Gastrocnemius medialis (tissue), 4 donors: ENCODE data around the gene OPA1. TPM values are rescaled to one million over a fixed set of nuclear protein-coding genes. Genes with fewer than 3 reads are reported as not detected.

ENCODE experiments used
- ATAC-seq, 2 donors: fragments of 150-250 bp; one replicate each; pipeline ENCODE4 v1.9.1; 2016
- DNase-seq, 2 donors: peaks; one replicate each; pipeline ENCODE4 v3.0.0-alpha.2; 2019
- H3K27ac ChIP-seq, 4 donors: fragments of 200-600 bp; sonication (generic); 1 replicate in 1 of 4; 2 replicates in 3 of 4; pipeline ENCODE4 v1.5.1; 2016 to 2018; ENCODE audit warnings: mild to moderate bottlenecking in 2 of 4, moderate library complexity in 1 of 4
- H3K27me3 ChIP-seq, 3 donors: fragments of 200-600 bp; sonication (generic) in 2 of 3; 1 replicate in 1 of 3; 2 replicates in 2 of 3; pipeline versions ENCODE4 v1.5.1 to v1.6.0; 2016 to 2019; ENCODE audit warnings: mild to moderate bottlenecking in 1 of 3, moderate library complexity in 1 of 3
- H3K36me3 ChIP-seq, 2 donors: fragments of 200-600 bp; sonication (generic) in 1 of 2; one replicate each; pipeline ENCODE4 v1.5.1; 2017 to 2018
- H3K4me1 ChIP-seq, 2 donors: fragments of 200-600 bp; sonication (generic) in 1 of 2; one replicate each; pipeline ENCODE4 v1.5.1; 2016 to 2017; ENCODE audit warnings: mild to moderate bottlenecking in 2 of 2
- H3K4me3 ChIP-seq, 4 donors: fragments of 200-600 bp; sonication (generic) in 3 of 4; 1 replicate in 1 of 4; 2 replicates in 3 of 4; pipeline ENCODE4 v1.5.1; 2016 to 2019; ENCODE audit warnings: mild to moderate bottlenecking in 2 of 4
- H3K9me3 ChIP-seq, 3 donors: fragments of 200-600 bp; sonication (generic) in 2 of 3; 1 replicate in 1 of 3; 2 replicates in 2 of 3; pipeline ENCODE4 v1.5.1; 2016 to 2019
- CTCF ChIP-seq, 5 experiments: fragments of 450-650 bp in 3 of 5; fragments of 200-600 bp in 2 of 5; sonication (generic) in 2 of 5; IDR thresholded peaks in 4 of 5; conservative IDR thresholded peaks in 1 of 5; 1 replicate in 4 of 5; 2 replicates in 1 of 5; pipeline ENCODE4 v1.5.1; 2016 to 2019; ENCODE audit warnings: antibody characterized with exemption in 5 of 5, mild to moderate bottlenecking in 3 of 5, moderate library complexity in 3 of 5
- POLR2A ChIP-seq, 2 donors: fragments of 450-650 bp; IDR thresholded peaks; one replicate each; pipeline ENCODE4 v1.6.1; 2017; ENCODE audit warnings: antibody characterized with exemption in 2 of 2, mild to moderate bottlenecking in 2 of 2, moderate library complexity in 2 of 2
- in situ Hi-C, 4 donors: fragments of 200-750 bp; cut with MboI; loops; one replicate each; pipeline versions ENCODE4 v1.15.0 to v1.8.0; 2017; ENCODE audit warnings: low sequenced_read_pairs in 4 of 4
- intact Hi-C: fragments of 100-400 bp; cut with DNase I; formaldehyde crosslinking; loops from one replicate; pipeline ENCODE4 v1.15.1; 2023; ENCODE audit warnings: low total_unique reads
- total RNA-seq, 4 donors: library from RNA; depleted of rRNA; stranded (reverse); fragments of >200 nt; gene quantifications; one replicate each; pipeline versions ENCODE4 v1.1.0 to v1.2.3, GENCODE V29; 2016

The OPA1 gene
- total RNA-seq, 4 donors from 2014 or later: 59.8 to 78.2 (median 72.2) TPM

DNA sequence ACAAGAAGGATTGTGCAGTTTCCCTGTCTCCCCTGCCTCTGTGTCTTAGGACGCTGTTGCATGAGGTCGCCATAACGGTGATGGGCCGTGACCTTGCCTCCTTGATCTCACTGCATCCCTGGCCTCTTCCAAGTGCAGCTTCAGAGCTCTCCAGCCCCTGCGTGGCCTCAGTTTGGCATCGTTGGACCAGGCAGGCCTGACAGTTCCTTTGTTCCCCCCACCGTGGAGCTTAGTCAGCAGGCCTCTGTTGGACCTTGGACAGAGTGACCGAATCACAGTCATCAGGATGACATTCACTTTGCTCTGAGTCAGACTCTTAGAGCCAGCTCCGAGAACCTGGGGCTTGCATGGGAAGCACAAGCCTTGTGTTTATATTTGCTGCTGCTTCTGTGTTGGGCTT lies 139.4 kb downstream of the OPA1 start:
- Histone ChIP-seq H3K9me3 (no peaks in the 10 kb centered on the region), H3K4me1 (no peaks in the 10 kb centered on the region), H3K27ac (no peak overlapping the region), H3K4me3 (no peak overlapping the region), H3K36me3 (no peaks in the 10 kb centered on the region), H3K27me3 (no peaks in the 10 kb centered on the region)
- no peak for DNase-seq
- intact Hi-C loops (no loop called here), in situ Hi-C loops (no loop called here)
- ATAC-seq: no peak
- TF ChIP-seq CTCF (IDR thresholded peaks at IDR 0.05 in 4 of 5, conservative IDR thresholded peaks at IDR 0.05 in 1 of 5): no peak
- TF ChIP-seq POLR2A (IDR thresholded peaks at IDR 0.05): no peak

- in situ Hi-C loops: no loop called here
- H3K4me3 ChIP-seq: no peak overlapping the region
- ATAC-seq (no peak), DNase-seq (no peak)
- H3K27ac ChIP-seq: no peak overlapping the region
- no peaks in the 10 kb centered on the region for H3K4me1 ChIP-seq
- TF ChIP-seq CTCF (IDR thresholded peaks at IDR 0.05 in 4 of 5, conservative IDR thresholded peaks at IDR 0.05 in 1 of 5) (no peak), POLR2A (IDR thresholded peaks at IDR 0.05) (no peak)
- no peaks in the 10 kb centered on the region for H3K9me3 ChIP-seq
- intact Hi-C loops: no loop called here
- no peaks in the 10 kb centered on the region for H3K27me3 ChIP-seq
- no peaks in the 10 kb centered on the region for H3K36me3 ChIP-seq
These were observed 139.8 kb downstream of the OPA1 start for GRCh38 chr3:193732827-193733226.

- ATAC-seq (no peak), DNase-seq (no peak)
- H3K9me3 ChIP-seq: no peaks in the 10 kb centered on the region
- in situ Hi-C loops: no loop called here
- H3K4me1 ChIP-seq: no peaks in the 10 kb centered on the region
- no peak overlapping the region for H3K27ac ChIP-seq
- H3K4me3 ChIP-seq: no peak overlapping the region
- H3K36me3 ChIP-seq: no peaks in the 10 kb centered on the region
- intact Hi-C loops: no loop called here
- H3K27me3 ChIP-seq: no peaks in the 10 kb centered on the region
- TF ChIP-seq POLR2A (IDR thresholded peaks at IDR 0.05) (no peak), CTCF (IDR thresholded peaks at IDR 0.05 in 4 of 5, conservative IDR thresholded peaks at IDR 0.05 in 1 of 5) (no peak)
These were observed 141.8 kb downstream of the OPA1 start for GRCh38 chr3:193734737-193735366.

DNA sequence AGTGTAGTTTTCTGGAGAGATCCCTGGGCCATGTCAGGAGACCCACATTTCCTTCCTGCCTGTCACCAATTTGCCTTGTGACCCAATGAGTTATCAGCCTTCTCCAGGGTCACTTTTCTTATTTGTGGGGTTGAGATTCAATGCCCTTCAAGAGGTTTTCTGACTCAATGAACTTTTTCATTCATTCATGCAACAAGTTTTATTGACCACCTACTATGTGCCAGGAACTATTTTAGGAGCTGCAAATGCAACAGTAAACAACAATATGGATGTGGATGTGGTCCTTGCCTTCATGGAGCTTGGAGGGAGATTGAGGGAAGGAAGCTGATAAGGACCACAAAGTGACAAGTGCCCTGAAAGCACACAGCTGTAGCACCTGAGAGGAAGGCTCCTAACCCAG lies 142.8 kb downstream of the OPA1 start:
- in situ Hi-C loops: no loop called here
- ATAC-seq: no peak
- Histone ChIP-seq H3K27ac (no peak overlapping the region), H3K4me1 (no peaks in the 10 kb centered on the region), H3K4me3 (no peak overlapping the region), H3K27me3 (no peaks in the 10 kb centered on the region), H3K9me3 (no peaks in the 10 kb centered on the region), H3K36me3 (no peaks in the 10 kb centered on the region)
- no peak for DNase-seq
- TF ChIP-seq POLR2A (IDR thresholded peaks at IDR 0.05): no peak
- no peak for TF ChIP-seq CTCF (IDR thresholded peaks at IDR 0.05 in 4 of 5, conservative IDR thresholded peaks at IDR 0.05 in 1 of 5)
- intact Hi-C loops: no loop called here

- no peak for TF ChIP-seq CTCF (IDR thresholded peaks at IDR 0.05 in 4 of 5, conservative IDR thresholded peaks at IDR 0.05 in 1 of 5)
- TF ChIP-seq POLR2A (IDR thresholded peaks at IDR 0.05): no peak
- Histone ChIP-seq H3K4me1 (no peaks in the 10 kb centered on the region), H3K9me3 (no peaks in the 10 kb centered on the region), H3K4me3 (no peak overlapping the region), H3K27ac (no peak overlapping the region), H3K27me3 (no peaks in the 10 kb centered on the region), H3K36me3 (no peaks in the 10 kb centered on the region)
- intact Hi-C loops: no loop called here
- in situ Hi-C loops: no loop called here
- DNase-seq: no peak
- ATAC-seq: no peak
These were observed 143.6 kb downstream of the OPA1 start for GRCh38 chr3:193736616-193737015.
